ENCODE results near the gene RUSF1. TPM values are rescaled to one million over a fixed set of nuclear protein-coding genes. Genes with fewer than 3 reads are reported as not detected.

The RUSF1 gene
- total RNA-seq, 8 experiments from 2014 or later, result 36.8 to 82.0 (median 56.6) TPM

DNA sequence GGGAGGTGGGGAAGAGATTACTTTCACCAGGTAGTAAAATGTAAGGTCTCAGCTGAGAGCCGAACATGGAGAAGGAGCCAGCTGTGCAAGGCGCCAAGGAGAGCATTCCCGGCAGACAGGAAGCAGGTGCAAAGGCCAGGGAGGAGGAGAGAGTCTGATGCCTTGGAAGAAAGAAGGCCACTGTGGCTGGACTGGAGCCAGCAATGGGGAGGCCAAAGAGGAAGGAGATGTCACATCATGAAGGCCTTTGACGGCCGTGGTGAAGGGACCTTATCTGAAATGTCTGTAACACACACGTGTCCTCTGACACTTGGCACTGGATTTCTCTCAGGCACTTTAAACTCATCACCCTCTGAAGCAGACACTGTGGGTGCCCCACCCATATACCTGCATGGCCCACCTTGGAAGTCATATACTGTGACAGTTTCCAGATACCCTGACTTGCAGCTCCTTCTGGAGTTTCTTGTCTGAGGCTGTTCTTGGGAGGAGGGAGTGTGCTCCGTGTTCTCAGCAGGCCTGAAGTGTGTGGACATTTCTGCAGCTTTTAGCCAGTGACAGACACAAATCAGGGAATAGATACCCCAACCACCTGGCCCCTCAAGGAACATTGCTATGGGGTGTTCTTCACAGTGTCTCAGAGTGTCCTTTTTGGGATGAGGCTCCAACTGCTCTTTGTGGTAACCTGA is 27.2 kb downstream of the RUSF1 start:
- WGBS, 10 experiments, result 0 to 100% (median 69%) methylated on average over 1 to 6 of the region's 7 CpGs; no CpG with 5 or more reads in 2 of the 10 experiments
- H3K4me3 ChIP-seq, result no peak overlapping the region
- in situ Hi-C loops (cut with MboI; ENCODE audit: low pct_unique_long_range_greater_than_20kb in 2 of 9, low sequenced_read_pairs in 9 of 9, unreplicated experiment in 9 of 9), result no loop called here
- H3K4me1 ChIP-seq (replicated peaks in 1 of 2), result peaks cover 0 to 18% of the 10 kb centered on the region in 2 donors
- ATAC-seq (replicated peaks in 6 of 8), result no peak
- H3K27ac ChIP-seq, result no peak overlapping the region

DNA sequence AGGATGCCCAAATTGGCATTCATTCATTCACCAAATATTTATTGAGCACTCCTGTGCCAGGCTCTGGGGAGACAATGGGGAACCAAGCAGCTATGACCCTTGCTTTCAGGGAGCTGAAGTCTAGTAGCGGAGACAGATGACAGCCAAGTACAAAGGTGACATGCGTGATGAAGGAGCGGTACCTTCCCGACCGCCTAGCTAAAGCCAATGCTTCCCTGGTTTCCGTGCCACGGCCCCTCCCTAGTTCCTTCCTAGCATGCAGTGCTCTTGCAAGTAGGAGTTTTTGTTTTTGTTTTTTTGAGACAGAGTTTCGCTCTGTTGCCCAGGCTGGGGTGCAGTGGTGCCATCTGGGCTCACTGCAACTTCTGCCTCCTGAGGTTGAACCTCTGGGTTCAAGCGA is 28.4 kb downstream of the RUSF1 start:
- in situ Hi-C loops (cut with MboI; ENCODE audit: low pct_unique_long_range_greater_than_20kb in 2 of 9, low sequenced_read_pairs in 9 of 9, unreplicated experiment in 9 of 9), result no loop called here
- H3K4me1 ChIP-seq (replicated peaks in 1 of 2), result peaks cover 0 to 17% of the 10 kb centered on the region in 2 donors
- 37 to 100% (median 80%) methylated on average over 1 to 7 of the region's 9 CpGs; no CpG with 5 or more reads in 3 of the 10 experiments for whole genome bisulfite sequencing, 10 experiments
- no peak overlapping the region for H3K27ac ChIP-seq
- no peak overlapping the region for H3K4me3 ChIP-seq
- ATAC-seq (replicated peaks in 6 of 8), result no peak

- in situ Hi-C loops (cut with MboI; ENCODE audit: low pct_unique_long_range_greater_than_20kb in 2 of 9, low sequenced_read_pairs in 9 of 9, unreplicated experiment in 9 of 9), result no loop called here
- ATAC-seq (replicated peaks in 6 of 8), result no peak
- 20 to 86% (median 71%) methylated on average over 1 to 2 of the region's 3 CpGs; no CpG with 5 or more reads in 3 of the 10 experiments for WGBS, 10 experiments
These were observed 29.2 kb downstream of the RUSF1 start for GRCh38 chr16:31478956-31479355.

DNA sequence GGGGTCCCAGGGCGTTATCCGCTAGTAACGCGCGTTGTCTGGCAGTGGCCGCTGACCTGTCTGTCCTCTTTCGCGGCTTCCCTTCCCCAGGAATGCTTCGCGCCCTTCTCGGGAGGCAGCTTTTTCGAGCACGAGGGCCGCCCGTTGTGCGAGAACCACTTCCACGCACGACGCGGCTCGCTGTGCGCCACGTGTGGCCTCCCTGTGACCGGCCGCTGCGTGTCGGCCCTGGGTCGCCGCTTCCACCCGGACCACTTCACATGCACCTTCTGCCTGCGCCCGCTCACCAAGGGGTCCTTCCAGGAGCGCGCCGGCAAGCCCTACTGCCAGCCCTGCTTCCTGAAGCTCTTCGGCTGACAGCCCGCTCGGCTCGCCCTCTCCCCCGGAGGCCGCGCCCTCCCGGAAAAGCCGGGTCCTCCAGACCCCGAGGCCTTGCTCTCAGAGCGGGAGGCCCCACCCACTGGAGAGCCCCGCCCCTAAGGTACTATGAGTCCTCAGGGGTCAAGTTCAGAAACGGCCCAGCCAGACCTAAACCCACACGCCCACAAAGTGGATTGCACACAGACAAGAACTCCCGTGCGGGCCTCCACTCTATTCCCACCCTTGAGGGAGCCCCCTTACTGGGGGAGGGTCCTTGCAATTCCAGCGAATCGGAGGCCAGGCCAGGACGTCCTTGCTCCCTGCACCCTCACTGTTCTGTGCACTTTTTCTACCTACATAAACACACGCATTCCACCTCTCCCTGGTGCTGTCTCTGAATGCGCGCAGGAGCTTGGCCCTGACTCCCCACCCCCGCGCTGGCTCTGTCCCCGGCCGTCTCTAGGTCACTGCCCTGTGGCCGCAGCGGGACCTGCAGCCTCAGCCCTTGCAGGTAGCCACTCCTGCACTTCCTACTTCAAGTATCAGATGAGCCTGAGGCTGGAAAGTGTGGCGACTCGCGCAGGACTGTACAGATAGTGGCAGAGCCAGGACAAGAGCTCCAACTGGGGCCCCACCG is 30.7 kb downstream of the RUSF1 start:
- in situ Hi-C loops (cut with MboI; ENCODE audit: low pct_unique_long_range_greater_than_20kb in 2 of 9, low sequenced_read_pairs in 9 of 9, unreplicated experiment in 9 of 9), result no loop called here
- H3K27ac ChIP-seq, result peak overlapping the region in 1 of 2 donors; percentile 45
- 5 to 88% (median 18%) methylated on average over 1 to 22 of the region's 67 CpGs; no CpG with 5 or more reads in 4 of the 10 experiments for WGBS, 10 experiments
- peak overlapping the region in 4 of 5 donors; percentile 11 to 32 (median 21) for H3K4me3 ChIP-seq
- peaks cover 0 to 13% of the 10 kb centered on the region in 2 donors for H3K4me1 ChIP-seq (replicated peaks in 1 of 2)
- peak in 5 of 8 experiments; percentile 25 to 56 (median 45) for ATAC-seq (replicated peaks in 6 of 8)

More at GRCh38 chr16:31478956-31479355, 29.2 kb downstream of the RUSF1 start:
- peaks cover 0 to 13% of the 10 kb centered on the region in 2 donors for H3K4me1 ChIP-seq (replicated peaks in 1 of 2)
- no peak overlapping the region for H3K27ac ChIP-seq
- H3K4me3 ChIP-seq, result no peak overlapping the region

- WGBS, 10 experiments, result 0 to 80% (median 7%) methylated on average over 1 to 3 of the region's 68 CpGs; no CpG with 5 or more reads in 7 of the 10 experiments
- ATAC-seq (replicated peaks in 6 of 8), result peak in 5 of 8 experiments; percentile 24 to 54 (median 36)
- in situ Hi-C loops (cut with MboI; ENCODE audit: low pct_unique_long_range_greater_than_20kb in 2 of 9, low sequenced_read_pairs in 9 of 9, unreplicated experiment in 9 of 9), result no loop called here
These were observed 31.6 kb downstream of the RUSF1 start for GRCh38 chr16:31476303-31477219.

GRCh38 chr16:31475946-31476302 is 32.3 kb downstream of the RUSF1 start:
- peaks cover 10 to 20% of the 10 kb centered on the region in 2 donors for H3K4me1 ChIP-seq (replicated peaks in 1 of 2)
- H3K4me3 ChIP-seq, result peak overlapping the region in 2 of 5 donors; percentile 27 to 32

More at GRCh38 chr16:31476303-31477219, 31.6 kb downstream of the RUSF1 start:
- peak overlapping the region in 4 of 5 donors; percentile 15 to 32 (median 27) for H3K4me3 ChIP-seq
- H3K4me1 ChIP-seq (replicated peaks in 1 of 2), result peaks cover 3 to 13% of the 10 kb centered on the region in 2 donors
- no peak overlapping the region for H3K27ac ChIP-seq

DNA sequence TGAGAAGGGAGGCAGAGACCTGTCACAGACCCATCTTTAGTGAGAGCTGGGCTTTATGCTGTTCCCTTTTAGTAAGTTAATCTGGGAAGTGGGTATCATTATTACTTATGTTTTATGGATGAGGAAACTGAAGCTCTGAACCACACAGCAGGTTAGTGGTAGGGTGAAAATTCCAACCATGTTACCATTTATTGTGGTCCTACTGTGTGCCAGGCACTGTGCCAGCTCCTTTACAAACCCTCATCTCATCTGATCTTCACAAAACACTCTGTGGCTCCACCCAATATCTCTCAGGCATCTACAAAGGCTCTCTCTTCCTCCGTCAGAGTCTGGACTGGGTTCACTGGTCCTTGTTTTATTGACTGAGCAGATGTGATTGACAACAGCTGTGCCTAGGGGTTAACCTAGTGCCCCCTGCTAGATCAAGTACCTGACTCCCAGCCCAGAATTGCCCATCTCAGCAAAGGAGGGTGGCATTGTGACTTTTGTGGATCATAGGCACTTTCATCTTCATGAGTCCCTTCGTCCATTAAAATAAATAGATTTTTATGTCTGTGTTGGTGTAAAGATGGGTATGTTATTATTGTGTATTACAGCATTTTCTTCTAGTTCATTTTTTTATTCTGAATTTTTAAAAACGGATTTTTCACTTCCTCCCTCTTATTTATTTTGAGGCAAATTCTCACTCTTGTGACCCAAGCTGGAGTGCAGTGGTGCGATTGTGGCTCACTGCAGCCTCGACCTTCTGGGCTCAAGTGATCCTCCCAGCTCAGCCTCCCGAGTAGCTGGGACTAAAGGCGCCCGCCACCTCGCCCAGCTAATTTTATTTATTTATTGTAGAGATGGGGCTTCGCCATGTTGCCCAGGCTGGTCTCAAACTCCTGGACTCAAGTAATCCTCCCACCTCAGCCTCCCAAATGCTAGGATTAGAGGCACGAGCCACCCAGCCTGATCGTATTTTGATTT is 33.1 kb downstream of the RUSF1 start:
- Histone ChIP-seq H3K4me1 (replicated peaks in 1 of 2) (peaks cover 10 to 21% of the 10 kb centered on the region in 2 donors), H3K4me3 (no peak overlapping the region), H3K27ac (no peak overlapping the region)
- ATAC-seq (replicated peaks in 6 of 8), result no peak
- WGBS, 10 experiments, result 70 to 98% (median 87%) methylated on average over 2 to 11 of the region's 12 CpGs; no CpG with 5 or more reads in 1 of the 10 experiments
- in situ Hi-C loops (cut with MboI; ENCODE audit: low pct_unique_long_range_greater_than_20kb in 2 of 9, low sequenced_read_pairs in 9 of 9, unreplicated experiment in 9 of 9), result loop anchor here in 3 of 9 experiments (25.0 kb wide), 2 partner anchors 387 to 513 kb away; partner anchors contain the start of genes SETD1A (in 2 of the 3) and ZNF267 (in 1 of the 3)

More at GRCh38 chr16:31475946-31476302, 32.3 kb downstream of the RUSF1 start:
- WGBS, 10 experiments, result 20 to 27% methylated on average over 2 to 7 of the region's 26 CpGs; no CpG with 5 or more reads in 8 of the 10 experiments
- no peak overlapping the region for H3K27ac ChIP-seq
- in situ Hi-C loops (cut with MboI; ENCODE audit: low pct_unique_long_range_greater_than_20kb in 2 of 9, low sequenced_read_pairs in 9 of 9, unreplicated experiment in 9 of 9), result no loop called here
- no peak for ATAC-seq (replicated peaks in 6 of 8)

DNA sequence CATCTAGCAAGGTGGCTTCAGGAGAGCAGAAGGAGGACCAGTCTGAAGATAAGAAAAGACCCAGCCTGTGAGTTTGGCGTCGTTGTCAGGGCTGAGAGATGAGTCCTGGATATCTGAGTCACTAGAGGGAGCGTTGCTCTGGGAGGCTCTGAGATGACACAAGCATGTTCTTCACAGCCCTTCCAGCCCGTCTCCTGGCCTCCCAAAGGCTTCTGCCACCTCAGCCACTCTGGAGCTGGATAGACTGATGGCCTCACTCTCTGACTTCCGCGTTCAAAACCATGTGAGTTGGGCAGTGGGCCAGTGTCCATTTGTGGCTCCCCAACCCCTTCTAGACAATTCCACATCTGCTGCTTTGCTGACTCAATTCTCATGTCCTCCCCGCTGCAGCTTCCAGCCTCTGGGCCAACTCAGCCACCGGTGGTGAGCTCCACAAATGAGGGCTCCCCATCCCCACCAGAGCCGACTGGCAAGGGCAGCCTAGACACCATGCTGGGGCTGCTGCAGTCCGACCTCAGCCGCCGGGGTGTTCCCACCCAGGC is 33.9 kb downstream of the RUSF1 start:
- Histone ChIP-seq H3K4me1 (replicated peaks in 1 of 2) (peaks cover 10 to 21% of the 10 kb centered on the region in 2 donors), H3K27ac (no peak overlapping the region), H3K4me3 (no peak overlapping the region)
- in situ Hi-C loops (cut with MboI; ENCODE audit: low pct_unique_long_range_greater_than_20kb in 2 of 9, low sequenced_read_pairs in 9 of 9, unreplicated experiment in 9 of 9), result loop anchor here in 3 of 9 experiments (25.0 kb wide), 2 partner anchors 388 to 512 kb away; partner anchors contain the start of genes SETD1A (in 2 of the 3) and ZNF267 (in 1 of the 3)
- WGBS, 10 experiments, result 50 to 84% (median 69%) methylated on average over 1 to 6 of the region's 12 CpGs; no CpG with 5 or more reads in 2 of the 10 experiments
- ATAC-seq (replicated peaks in 6 of 8), result peak in 3 of 8 experiments; percentile 44 to 57 (median 46)

GRCh38 chr16:31473264-31473984 is 34.8 kb downstream of the RUSF1 start:
- no peak for ATAC-seq (replicated peaks in 6 of 8)
- in situ Hi-C loops (cut with MboI; ENCODE audit: low pct_unique_long_range_greater_than_20kb in 2 of 9, low sequenced_read_pairs in 9 of 9, unreplicated experiment in 9 of 9), result loop anchor here in 3 of 9 experiments (25.0 kb wide), 2 partner anchors 389 to 511 kb away; partner anchors contain the start of genes SETD1A (in 2 of the 3) and ZNF267 (in 1 of the 3)

DNA sequence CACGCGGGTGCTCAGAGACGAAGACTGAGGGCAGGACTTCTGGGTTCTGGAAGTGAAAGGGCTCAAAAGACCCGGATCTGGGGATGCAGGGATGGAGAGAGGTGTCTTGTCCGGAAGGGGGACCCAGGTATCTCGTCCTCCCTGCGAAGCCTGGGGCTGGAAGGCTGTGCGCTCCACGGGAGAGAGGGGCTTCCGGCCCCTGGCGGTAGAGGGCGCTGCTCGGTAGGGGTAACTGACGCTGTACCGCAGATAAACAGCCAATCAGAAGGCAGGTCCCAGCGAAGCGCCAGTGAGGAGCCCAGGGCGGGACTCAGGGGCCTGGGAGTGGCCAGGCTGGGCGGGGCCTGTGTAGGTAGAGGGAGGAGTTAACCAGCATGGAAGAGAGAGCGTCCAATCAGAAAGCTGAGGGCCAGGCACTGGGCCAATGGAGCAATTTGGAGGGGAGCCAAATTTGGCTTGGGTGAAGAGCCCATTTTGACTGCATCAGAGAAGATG is 35.4 kb downstream of the RUSF1 start:
- 0 to 51% (median 37%) methylated on average over 1 to 9 of the region's 20 CpGs; no CpG with 5 or more reads in 5 of the 10 experiments for WGBS, 10 experiments
- in situ Hi-C loops (cut with MboI; ENCODE audit: low pct_unique_long_range_greater_than_20kb in 2 of 9, low sequenced_read_pairs in 9 of 9, unreplicated experiment in 9 of 9), result loop anchor here in 3 of 9 experiments (25.0 kb wide), 2 partner anchors 390 to 510 kb away; partner anchors contain the start of genes SETD1A (in 2 of the 3) and ZNF267 (in 1 of the 3)
- peak in 7 of 8 experiments; percentile 2 to 82 (median 31) for ATAC-seq (replicated peaks in 6 of 8)
- H3K4me1 ChIP-seq (replicated peaks in 1 of 2), result peaks cover 10 to 18% of the 10 kb centered on the region in 2 donors
- H3K27ac ChIP-seq, result no peak overlapping the region
- H3K4me3 ChIP-seq, result peak overlapping the region in 3 of 5 donors; percentile 36 to 46 (median 45)

More at GRCh38 chr16:31473264-31473984, 34.8 kb downstream of the RUSF1 start:
- WGBS, 10 experiments, result 52 to 100% (median 100%) methylated on average over 1 to 6 of the region's 17 CpGs; no CpG with 5 or more reads in 3 of the 10 experiments
- H3K27ac ChIP-seq, result no peak overlapping the region
- H3K4me1 ChIP-seq (replicated peaks in 1 of 2), result peaks cover 10 to 21% of the 10 kb centered on the region in 2 donors
- H3K4me3 ChIP-seq, result no peak overlapping the region
